CD4-positive, alpha-beta T cell (primary cell): ENCODE measurements around the gene NKAIN2. TPM values are rescaled to one million over a fixed set of nuclear protein-coding genes. Genes with fewer than 3 reads are reported as not detected.

Experiments
- ATAC-seq: fragments of 200-7000 bp; cut with Tn5 transposase; one replicate; pipeline ENCODE4 v1.10.0; 2022; ENCODE audit warnings: mild to moderate bottlenecking; ENCODE audit not compliant: poor library complexity
- CTCF ChIA-PET: fragments of 350-600 bp; sonication (Branson Sonifier 250); formaldehyde crosslinking; loops from one replicate; lab custom pipeline; 2021; ENCODE audit warnings: antibody characterized with exemption, inconsistent platforms; lab: Charles Lee
- POLR2A ChIA-PET: fragments of 350-600 bp; sonication (Branson Sonifier 250); formaldehyde crosslinking; loops from one replicate; lab custom pipeline; 2021; ENCODE audit warnings: antibody characterized with exemption, inconsistent platforms; lab: Charles Lee
- DNase-seq, 14 experiments: peaks; one replicate each; pipeline ENCODE4 v3.0.0-alpha.2; 2013 to 2020; ENCODE audit warnings: mixed read lengths in 2 of 14
- H3K27ac ChIP-seq, 2 donors: one replicate each; pipeline versions ENCODE4 v1.5.1 to v1.7.0; 2013; ENCODE audit warnings: low read length in 2 of 2, low read depth in 1 of 2, mild to moderate bottlenecking in 1 of 2
- H3K27me3 ChIP-seq, 2 experiments: 1 replicate in 1 of 2; 2 replicates in 1 of 2; pipeline versions ENCODE4 v1.6.1 to v1.7.0; 2013; ENCODE audit warnings: low read length in 2 of 2, control low read depth in 1 of 2, mild to moderate bottlenecking in 1 of 2, moderate library complexity in 1 of 2; ENCODE audit not compliant: insufficient read depth in 2 of 2, control insufficient read depth in 1 of 2
- H3K36me3 ChIP-seq: one replicate; pipeline ENCODE4 v1.6.1; 2013; ENCODE audit warnings: low read length, control low read depth; ENCODE audit not compliant: insufficient read depth
- H3K4me1 ChIP-seq: one replicate; pipeline ENCODE4 v1.6.1; 2013; ENCODE audit warnings: low read length, control low read depth; ENCODE audit not compliant: insufficient read depth
- H3K4me3 ChIP-seq: one replicate; pipeline ENCODE4 v1.5.1; 2013; ENCODE audit warnings: mild to moderate bottlenecking, low read length, moderate library complexity
- H3K9me3 ChIP-seq, 2 experiments: 1 replicate in 1 of 2; 2 replicates in 1 of 2; pipeline versions ENCODE4 v1.6.1 to v1.7.0; 2013; ENCODE audit warnings: low read length in 2 of 2, mild to moderate bottlenecking in 2 of 2, control low read depth in 1 of 2, moderate library complexity in 1 of 2; ENCODE audit not compliant: control insufficient read depth in 1 of 2, insufficient read depth in 1 of 2
- H3K27ac Mint-ChIP-seq: one replicate; pipeline ENCODE4 v1.8.0; 2020; ENCODE audit warnings: mixed read lengths
- H3K27me3 Mint-ChIP-seq: one replicate; pipeline ENCODE4 v1.8.0; 2021; ENCODE audit warnings: mixed read lengths
- H3K36me3 Mint-ChIP-seq: one replicate; pipeline ENCODE4 v1.8.0; 2021; ENCODE audit warnings: low read depth, mixed read lengths
- H3K4me1 Mint-ChIP-seq: one replicate; pipeline ENCODE4 v1.8.0; 2021; ENCODE audit warnings: low read depth, mixed read lengths
- H3K4me3 Mint-ChIP-seq: one replicate; pipeline ENCODE4 v1.8.0; 2020; ENCODE audit warnings: mild to moderate bottlenecking, mixed read lengths
- H3K9me3 Mint-ChIP-seq: one replicate; pipeline ENCODE4 v1.8.0; 2020; ENCODE audit warnings: mixed read lengths
- intact Hi-C, 2 experiments: fragments of 100-400 bp; cut with DNase I in 1 of 2; cut with micrococcal nuclease in 1 of 2; formaldehyde crosslinking; loops; one replicate each; pipeline versions ENCODE4 v1.15.1 to v1.9.0; 2023 to 2025; cut with DNase I, micrococcal nuclease
- total RNA-seq, 174 experiments: library from RNA in 2 of 174; stranded (reverse) in 2 of 174; gene quantifications; one replicate each; pipeline ENCODE4 v1.2.3 and lab custom pipeline; 2021 to 2026
- TF ChIP-seq, protein P1 (sequence below): fragments of 200-600 bp; IDR thresholded peaks from one replicate; pipeline ENCODE4 v1.8.0; 2022; ENCODE audit warnings: antibody characterized with exemption, mild to moderate bottlenecking

NKAIN2 gene
- total RNA-seq, 2 experiments from 2014 or later = not detected

DNA sequence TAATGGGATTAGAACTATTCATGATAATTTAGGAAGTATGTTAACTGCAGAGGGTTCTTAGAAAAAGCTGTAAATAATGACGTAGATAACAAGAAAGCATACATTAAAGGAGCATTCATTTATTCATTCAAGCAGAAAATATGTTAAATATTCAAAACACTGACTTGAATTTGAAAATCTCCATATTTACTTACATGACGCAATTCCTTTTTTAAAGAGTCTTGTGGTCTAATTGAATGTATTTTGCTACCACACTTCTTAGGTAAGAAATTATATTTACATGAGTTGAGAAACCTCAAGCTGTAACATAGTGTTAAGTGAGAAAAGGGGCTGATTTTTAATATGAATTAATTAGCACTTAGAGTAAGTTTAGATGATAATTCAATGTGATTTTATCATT lies 38.9 kb upstream of the NKAIN2 start:
- H3K27ac ChIP-seq = no peak overlapping the region
- intact Hi-C loops = no loop called here
- ATAC-seq (no peak), DNase-seq (no peak)
- TF ChIP-seq, protein P1, sequence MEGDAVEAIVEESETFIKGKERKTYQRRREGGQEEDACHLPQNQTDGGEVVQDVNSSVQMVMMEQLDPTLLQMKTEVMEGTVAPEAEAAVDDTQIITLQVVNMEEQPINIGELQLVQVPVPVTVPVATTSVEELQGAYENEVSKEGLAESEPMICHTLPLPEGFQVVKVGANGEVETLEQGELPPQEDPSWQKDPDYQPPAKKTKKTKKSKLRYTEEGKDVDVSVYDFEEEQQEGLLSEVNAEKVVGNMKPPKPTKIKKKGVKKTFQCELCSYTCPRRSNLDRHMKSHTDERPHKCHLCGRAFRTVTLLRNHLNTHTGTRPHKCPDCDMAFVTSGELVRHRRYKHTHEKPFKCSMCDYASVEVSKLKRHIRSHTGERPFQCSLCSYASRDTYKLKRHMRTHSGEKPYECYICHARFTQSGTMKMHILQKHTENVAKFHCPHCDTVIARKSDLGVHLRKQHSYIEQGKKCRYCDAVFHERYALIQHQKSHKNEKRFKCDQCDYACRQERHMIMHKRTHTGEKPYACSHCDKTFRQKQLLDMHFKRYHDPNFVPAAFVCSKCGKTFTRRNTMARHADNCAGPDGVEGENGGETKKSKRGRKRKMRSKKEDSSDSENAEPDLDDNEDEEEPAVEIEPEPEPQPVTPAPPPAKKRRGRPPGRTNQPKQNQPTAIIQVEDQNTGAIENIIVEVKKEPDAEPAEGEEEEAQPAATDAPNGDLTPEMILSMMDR = no peak
- ChIA-PET CTCF (no interaction called here), POLR2A (no interaction called here)
- H3K36me3 ChIP-seq = no peaks in the 10 kb centered on the region
- Mint-ChIP-seq H3K36me3 (no peaks in the 10 kb centered on the region), H3K4me3 (no peak overlapping the region), H3K4me1 (no peaks in the 10 kb centered on the region), H3K9me3 (no peaks in the 10 kb centered on the region), H3K27ac (no peak overlapping the region), H3K27me3 (no peaks in the 10 kb centered on the region)
- H3K9me3 ChIP-seq = no peaks in the 10 kb centered on the region
- H3K27me3 ChIP-seq = no peaks in the 10 kb centered on the region
- H3K4me3 ChIP-seq = no peak overlapping the region
- no peaks in the 10 kb centered on the region for H3K4me1 ChIP-seq

DNA sequence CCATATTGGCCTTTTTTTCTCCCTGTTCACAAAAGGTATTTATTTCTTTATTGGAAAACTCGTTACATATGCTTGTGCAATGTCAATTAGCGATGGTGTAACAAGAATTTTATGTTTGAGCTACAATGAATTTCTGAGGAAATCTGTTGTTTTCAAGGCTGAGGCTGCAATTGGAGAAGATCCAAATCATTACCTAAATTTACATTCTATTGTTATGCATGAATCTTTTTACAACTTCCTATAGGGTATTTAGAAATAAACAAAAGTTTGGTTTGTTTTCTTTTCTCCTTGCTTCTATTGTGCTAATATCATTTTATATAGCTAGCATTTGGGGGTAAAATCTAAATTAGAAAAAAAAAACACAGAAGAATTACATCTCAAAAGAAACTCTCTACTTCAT lies 34.7 kb upstream of the NKAIN2 start:
- Mint-ChIP-seq H3K4me1 (no peaks in the 10 kb centered on the region), H3K27me3 (no peaks in the 10 kb centered on the region), H3K27ac (no peak overlapping the region), H3K36me3 (no peaks in the 10 kb centered on the region), H3K4me3 (no peak overlapping the region), H3K9me3 (no peaks in the 10 kb centered on the region)
- POLR2A ChIA-PET = no interaction called here
- no peaks in the 10 kb centered on the region for H3K27me3 ChIP-seq
- CTCF ChIA-PET = no interaction called here
- H3K9me3 ChIP-seq = no peaks in the 10 kb centered on the region
- TF ChIP-seq, protein P1 = no peak
- no peak for ATAC-seq
- no peaks in the 10 kb centered on the region for H3K36me3 ChIP-seq
- no peak for DNase-seq
- H3K4me1 ChIP-seq = no peaks in the 10 kb centered on the region
- H3K27ac ChIP-seq = no peak overlapping the region
- intact Hi-C loops = no loop called here
- H3K4me3 ChIP-seq = no peak overlapping the region

DNA sequence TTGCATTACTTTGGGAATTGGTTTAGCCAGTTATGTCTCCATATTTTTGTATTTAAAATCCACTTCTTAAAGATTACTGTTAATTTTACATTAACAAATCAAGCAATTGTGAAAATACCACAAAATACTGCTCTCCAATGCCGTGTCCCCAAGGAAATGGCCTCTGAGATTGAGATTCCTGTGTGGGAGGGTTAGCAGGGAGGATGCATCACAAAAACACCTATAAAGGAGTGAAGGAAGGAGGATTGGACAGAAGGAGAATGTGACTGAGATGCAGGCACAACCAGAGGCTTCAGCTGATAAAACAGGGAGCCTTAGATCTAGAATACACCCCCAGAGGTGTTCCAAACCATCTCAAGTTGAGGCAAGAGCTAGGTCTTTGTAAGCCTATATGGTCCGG lies 34.2 kb upstream of the NKAIN2 start:
- no peaks in the 10 kb centered on the region for H3K4me1 Mint-ChIP-seq

More for the DNA sequence above, 34.2 kb upstream of the NKAIN2 start:
- DNase-seq (no peak), ATAC-seq (no peak)
- H3K4me3 ChIP-seq = no peak overlapping the region
- H3K9me3 ChIP-seq = no peaks in the 10 kb centered on the region
- Mint-ChIP-seq H3K27me3 (no peaks in the 10 kb centered on the region), H3K4me3 (no peak overlapping the region), H3K27ac (no peak overlapping the region), H3K9me3 (no peaks in the 10 kb centered on the region), H3K36me3 (no peaks in the 10 kb centered on the region)
- CTCF ChIA-PET = no interaction called here
- H3K36me3 ChIP-seq = no peaks in the 10 kb centered on the region
- no peaks in the 10 kb centered on the region for H3K27me3 ChIP-seq
- intact Hi-C loops = no loop called here
- H3K4me1 ChIP-seq = no peaks in the 10 kb centered on the region
- POLR2A ChIA-PET = no interaction called here
- TF ChIP-seq, protein P1 = no peak
- H3K27ac ChIP-seq = no peak overlapping the region
